NK-92 treated with Interleukin-12 subunit alpha and Interleukin-12 subunit beta, amount 100 ng/mL, for 24 hours (cell line): Measurements from ENCODE around the gene SLC43A3.
"Not testable (repeated sequence)": the region's sequence is repeated elsewhere in the genome, so short reads cannot be mapped to it uniquely, and the experiment has no call there.

Source experiments
- DNase-seq: peaks from one replicate; lab custom pipeline; 2025; lab: John Stamatoyannopoulos, UW

SLC43A3 gene

GRCh38 chr11:57378186-57378585, 48.7 kb downstream of the SLC43A3 start:
- no peak for DNase-seq

- DNase-seq: no peak
Observed at GRCh38 chr11:57377107-57377506, 49.8 kb downstream of the SLC43A3 start.

GRCh38 chr11:57376095-57377090, 50.5 kb downstream of the SLC43A3 start:
- no peak for DNase-seq

GRCh38 chr11:57375490-57375889, 51.4 kb downstream of the SLC43A3 start:
- no peak for DNase-seq

GRCh38 chr11:57374966-57375365, 52.0 kb downstream of the SLC43A3 start:
- no peak for DNase-seq

DNA sequence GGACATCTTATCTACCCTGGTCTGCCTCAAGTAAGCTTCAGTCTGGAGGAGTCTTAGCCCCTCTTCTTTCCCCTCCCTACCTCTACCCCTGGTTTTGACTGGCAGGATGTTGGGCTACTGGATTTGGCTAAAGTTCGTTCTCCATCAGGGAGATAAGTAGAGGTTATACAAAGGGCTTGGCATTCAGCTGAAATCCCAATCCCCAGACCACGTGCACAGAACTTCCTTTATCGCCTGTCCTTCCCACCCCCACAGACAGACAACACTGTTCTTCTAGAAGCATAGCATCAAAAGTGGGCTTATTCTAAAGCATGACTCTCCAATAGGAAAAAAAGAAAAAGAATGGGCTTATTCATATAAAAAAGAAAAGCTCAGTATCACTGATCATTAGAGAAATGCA, 53.8 kb downstream of the SLC43A3 start:
- DNase-seq: no peak

DNA sequence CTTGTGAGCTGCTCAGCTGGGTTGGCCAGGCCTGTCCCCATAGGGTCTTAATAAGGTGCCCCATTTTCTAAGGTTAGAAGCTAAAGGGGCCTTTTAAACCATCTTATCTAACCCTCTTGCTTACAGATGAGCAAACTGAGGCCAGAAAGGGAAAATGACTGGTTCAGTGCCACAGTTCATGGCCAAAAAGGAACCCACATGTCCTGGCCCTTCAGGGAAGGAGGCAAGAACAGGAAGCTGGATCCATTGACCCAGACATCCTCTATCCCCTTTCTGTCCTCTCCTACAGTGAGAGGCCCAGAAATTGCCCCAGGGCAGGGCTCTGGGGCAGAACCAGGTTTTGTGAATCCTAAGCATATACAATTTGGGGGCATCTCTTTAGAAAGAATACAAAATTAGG, 56.0 kb downstream of the SLC43A3 start:
- DNase-seq: no peak

- no peak for DNase-seq
Observed at GRCh38 chr11:57370251-57370650, 56.7 kb downstream of the SLC43A3 start.

DNA sequence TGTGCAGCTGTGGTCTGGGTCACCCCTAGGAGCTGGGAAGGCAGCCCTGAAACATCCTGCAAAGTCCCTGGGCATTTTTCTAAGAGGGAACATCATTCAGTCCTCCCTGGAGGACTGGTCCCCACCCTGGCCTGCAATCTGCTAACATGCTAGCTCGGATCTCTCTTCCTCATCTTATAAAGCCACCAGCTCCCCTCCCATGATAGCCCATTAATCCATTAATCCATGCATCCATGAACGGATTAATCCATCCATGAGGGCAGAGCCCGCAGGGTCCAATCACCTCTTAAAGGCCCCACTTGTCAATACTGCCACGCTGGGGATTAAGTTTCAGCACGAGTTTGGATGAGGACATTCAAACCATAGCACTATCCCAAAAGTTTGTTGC, 58.1 kb downstream of the SLC43A3 start:
- DNase-seq: no peak

DNA sequence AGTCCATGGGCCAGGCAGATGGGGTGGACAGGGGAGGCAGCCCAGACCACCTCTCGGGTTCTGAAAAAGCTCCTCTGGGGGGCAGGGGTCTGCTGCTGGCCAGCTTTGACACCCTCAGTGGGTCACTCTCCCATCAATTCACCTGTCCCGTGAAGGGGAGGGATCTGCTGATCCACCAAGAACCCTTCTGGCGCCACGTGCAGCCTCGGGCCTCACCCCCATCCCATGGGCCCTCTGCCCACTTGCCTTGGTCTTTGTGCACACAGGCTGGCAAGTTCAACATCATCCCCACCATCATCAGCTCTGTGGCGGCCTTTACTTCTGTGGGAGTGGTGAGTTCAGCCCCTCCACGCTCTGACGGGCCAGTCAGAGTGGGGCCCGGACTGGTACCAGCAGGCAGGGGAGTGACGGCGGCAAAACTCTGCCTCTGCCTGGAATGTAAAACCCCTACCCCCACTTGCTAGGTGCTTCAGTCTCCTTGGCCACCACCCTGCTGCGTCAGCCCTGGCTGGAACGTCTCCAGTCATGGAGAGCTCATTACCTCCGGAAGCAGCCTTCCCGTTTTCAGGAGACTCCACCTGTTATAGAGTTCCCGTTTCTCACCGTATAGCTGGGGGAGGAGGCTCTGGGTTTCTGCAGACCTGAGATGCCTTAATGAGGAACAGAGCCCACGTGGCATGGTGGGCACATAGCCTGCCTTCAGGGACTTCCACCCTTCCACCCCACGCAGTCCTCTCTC, 58.6 kb downstream of the SLC43A3 start:
- DNase-seq: no peak

GRCh38 chr11:57364851-57365660, 61.9 kb downstream of the SLC43A3 start:
- DNase-seq: no peak

DNA sequence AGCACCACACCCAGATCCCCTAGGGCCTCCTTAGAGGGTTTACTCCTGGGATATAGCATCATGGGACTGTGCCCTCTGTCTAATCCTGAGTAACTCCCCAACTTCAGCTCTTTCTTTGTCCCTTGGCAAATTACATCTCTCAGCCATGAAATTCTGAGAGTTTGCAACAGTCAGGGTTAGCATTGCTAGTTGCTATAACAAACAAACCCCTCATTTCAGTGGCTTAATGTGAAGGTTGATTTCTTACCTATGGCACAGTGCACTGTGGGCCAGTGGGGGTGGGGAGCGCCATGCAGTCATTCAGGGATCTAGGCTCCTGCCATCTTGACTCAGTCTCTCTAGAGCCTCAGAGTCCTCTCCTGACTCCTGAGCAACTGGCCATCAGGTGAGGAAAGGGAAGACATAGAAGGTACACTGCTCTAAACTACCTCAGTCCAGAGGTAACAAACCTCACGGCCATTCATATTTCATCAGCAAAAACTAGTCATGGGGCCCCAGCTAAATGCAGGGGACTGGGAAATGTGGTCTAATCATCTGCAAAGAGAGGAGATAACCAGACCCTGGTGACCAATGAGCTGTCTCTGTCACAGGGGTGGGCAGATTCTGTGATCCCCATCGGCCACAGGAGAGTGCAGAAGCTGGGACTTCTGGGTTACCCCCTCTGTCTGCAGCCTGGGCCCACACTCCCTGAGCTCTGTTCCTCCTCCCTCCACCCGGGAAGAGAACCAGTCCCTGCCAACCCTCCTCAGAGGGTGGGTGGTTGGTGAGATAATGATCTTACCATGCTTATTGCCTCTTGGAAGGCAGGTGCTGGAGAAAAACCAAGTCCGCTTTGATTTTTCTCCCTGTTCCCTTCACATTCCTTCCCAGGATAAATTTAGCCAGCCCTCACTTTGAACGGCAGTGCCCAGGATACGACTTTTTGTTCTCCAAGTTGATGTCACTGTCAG, 63.5 kb downstream of the SLC43A3 start:
- DNase-seq: no peak

DNA sequence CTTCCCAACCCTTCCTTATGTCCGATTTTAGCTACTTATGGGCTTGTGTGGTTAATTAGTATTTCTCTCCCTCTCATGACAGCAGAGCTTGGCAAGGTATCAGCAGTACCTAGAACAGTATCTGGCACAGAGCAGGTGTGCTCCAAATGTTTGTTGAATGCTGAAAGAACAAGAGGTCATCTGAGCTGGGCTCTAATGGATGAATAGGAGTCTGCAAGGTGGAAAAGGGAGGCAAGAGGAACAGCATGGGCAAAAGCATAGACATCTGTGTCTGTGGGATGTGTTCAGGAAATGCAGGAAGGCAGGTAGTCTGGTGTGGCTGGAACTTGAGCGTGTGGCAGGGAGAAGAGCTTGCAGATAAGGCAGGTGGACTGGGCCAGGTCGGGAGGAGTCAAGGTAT, 65.0 kb downstream of the SLC43A3 start:
- DNase-seq: no peak

DNA sequence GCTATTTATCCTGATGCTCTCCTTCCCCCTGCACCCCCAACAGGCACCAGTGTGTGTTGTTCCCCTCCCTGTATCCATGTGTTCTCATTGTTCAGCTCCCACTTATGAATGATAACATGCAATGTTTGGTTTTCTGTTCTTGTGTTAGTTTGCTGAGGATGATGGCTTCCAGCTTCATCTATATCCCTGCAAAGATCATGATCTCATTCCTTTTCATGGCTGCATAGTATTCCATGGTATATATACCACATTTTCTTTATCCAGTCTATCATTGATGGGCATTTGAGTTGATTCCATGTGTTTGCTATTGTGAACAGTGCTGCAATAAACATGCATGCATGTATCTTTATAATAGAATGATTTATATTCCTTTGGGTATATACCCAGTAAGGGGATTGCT, 65.5 kb downstream of the SLC43A3 start:
- not testable (repeated sequence) for DNase-seq

DNA sequence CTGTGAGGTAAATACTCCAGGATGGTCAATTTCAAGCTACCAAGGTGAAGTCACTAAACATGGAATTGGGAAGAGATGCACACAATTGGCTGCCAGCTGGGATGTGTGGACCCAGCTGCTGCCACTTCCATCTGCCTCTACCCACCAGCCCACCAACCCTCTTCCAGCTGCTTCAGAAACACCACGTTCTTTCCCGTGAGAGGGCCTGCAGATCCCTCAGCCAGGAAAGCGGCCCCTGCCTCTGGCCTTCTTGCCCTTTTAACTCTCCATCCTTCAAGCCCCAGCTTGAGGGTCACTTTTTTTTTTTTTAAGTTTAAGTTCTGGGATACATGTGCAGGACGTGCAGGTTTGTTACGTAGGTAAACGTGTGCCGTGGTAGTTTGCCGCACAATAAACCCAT, 65.9 kb downstream of the SLC43A3 start:
- no peak for DNase-seq

DNA sequence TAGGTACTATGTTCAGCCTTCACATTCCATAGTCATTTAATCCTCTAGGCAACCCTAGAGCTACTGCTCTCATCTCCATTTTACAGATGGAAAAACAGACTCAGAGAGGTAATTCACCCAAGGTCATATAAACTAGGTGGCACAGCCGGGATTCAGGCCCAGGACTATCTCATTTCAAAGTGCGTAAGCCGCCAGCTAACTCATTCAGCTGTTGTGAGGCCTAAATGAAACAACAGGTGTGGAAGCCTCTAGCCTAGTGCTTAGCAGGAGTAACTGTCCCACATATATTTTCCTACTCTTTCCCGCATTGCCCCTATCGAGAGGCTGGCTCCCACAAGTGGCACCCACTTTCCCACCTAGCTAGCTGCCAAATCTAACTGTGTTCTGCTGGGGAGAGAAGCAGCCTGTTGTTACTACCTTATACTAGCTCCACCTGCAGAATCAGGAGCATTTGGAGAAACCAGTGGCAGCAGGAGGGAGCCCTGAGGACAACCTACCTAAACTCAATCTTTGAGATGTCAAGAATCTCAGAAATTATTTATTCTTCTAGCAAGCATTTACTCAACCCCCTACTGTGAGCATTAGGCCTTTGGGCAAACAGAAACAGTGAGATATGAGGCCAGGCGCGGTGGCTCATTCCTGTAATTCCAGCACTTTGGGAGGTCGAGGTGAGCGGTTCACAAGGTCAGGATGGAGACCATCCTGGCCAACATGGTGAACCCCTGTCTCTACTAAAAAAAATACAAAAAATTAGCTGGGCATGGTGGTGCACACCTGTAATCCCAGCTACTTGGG, 66.8 kb downstream of the SLC43A3 start:
- DNase-seq: no peak

DNA sequence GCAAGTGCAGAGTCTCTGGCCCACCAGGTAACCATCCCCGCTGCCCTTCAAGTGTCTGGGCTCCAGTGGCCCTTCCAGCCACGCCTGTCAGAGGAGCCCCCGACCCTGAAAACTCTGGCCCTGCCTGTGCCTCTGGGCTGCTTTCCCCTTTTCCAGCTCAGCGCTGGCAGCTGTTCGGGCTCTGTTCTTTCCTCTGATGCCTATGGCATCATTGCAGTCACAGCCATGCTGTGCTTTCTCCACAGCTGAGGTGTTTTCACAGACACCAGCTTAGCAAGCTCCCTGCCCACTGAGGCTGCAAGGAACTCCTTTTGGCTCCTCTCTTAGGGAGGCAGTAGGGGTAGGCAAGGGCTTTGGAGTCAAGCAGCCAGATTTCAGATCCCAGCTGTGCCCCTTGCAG, 67.5 kb downstream of the SLC43A3 start:
- no peak for DNase-seq

GRCh38 chr11:57358991-57359390, 67.9 kb downstream of the SLC43A3 start:
- no peak for DNase-seq

GRCh38 chr11:57358543-57358961, 68.4 kb downstream of the SLC43A3 start:
- no peak for DNase-seq

DNA sequence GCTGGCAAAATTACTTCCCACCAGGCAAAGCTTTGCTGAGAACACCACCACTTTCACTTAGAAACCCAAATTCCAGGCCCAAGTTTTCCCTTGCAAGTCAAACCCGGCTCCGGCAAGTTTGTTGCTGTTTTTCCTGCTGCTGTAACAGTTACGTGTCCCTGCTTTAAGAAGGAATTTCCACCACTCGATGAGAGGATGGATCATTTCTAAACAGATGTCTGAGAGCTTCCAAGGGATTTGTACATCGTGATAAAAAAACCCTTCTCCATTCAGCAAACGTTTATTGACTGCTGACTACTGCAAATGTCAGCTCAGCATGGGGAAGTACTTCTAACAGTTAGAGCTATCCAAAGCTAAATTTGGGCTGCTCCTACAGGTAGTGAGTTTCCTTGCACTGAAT, 69.1 kb downstream of the SLC43A3 start:
- DNase-seq: no peak
